ENCODE measurements around the gene RLF. TPM values are rescaled to one million over a fixed set of nuclear protein-coding genes. Genes with fewer than 3 reads are reported as not detected.
A peak's percentile ranks its signal among the peaks of the same experiment; 100 is the strongest.

The RLF gene
- polyA plus RNA-seq, 1 experiment: 11.0 TPM

DNA sequence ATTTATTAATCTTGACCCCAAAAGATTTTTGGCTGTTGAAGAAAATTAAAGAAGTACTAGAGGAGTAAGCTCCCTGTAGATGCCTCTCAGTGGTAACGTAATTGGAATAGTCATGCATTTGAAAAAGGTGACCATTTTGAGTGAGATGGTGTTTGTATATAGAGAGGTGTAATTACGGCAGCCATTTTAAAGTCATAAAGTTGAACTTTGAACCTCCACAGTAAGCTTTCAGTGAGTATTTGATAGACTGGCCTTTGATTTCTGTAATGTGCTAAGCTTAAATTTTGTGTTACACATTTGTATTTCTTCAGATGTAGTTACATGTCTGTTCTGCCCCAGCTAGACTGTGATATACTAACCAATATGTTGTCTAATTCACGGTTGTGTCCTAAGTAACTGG lies 65.0 kb downstream of the RLF start:
- CTCF ChIA-PET: interaction anchor here (0.9 to 2.9 kb wide), 6 partner anchors 10 to 113 kb away, joined by 3 to 11 read pairs (median 7); no protein-coding TSS in a partner anchor
- DNase-seq (ENCODE audit: low read depth, low spot score): no peak
- Histone ChIP-seq H3K4me3 (ENCODE audit: low read depth, low read length) (no peak overlapping the region), H3K9me3 (ENCODE audit: control insufficient read depth, insufficient read depth, low read length) (no peaks in the 10 kb centered on the region), H3K27ac (ENCODE audit: low read depth, low read length) (no peak overlapping the region), H3K27me3 (ENCODE audit: control insufficient read depth, insufficient read depth, low read length) (no peaks in the 10 kb centered on the region)
- POLR2A ChIA-PET: no interaction called here
- TF ChIP-seq, protein P1, sequence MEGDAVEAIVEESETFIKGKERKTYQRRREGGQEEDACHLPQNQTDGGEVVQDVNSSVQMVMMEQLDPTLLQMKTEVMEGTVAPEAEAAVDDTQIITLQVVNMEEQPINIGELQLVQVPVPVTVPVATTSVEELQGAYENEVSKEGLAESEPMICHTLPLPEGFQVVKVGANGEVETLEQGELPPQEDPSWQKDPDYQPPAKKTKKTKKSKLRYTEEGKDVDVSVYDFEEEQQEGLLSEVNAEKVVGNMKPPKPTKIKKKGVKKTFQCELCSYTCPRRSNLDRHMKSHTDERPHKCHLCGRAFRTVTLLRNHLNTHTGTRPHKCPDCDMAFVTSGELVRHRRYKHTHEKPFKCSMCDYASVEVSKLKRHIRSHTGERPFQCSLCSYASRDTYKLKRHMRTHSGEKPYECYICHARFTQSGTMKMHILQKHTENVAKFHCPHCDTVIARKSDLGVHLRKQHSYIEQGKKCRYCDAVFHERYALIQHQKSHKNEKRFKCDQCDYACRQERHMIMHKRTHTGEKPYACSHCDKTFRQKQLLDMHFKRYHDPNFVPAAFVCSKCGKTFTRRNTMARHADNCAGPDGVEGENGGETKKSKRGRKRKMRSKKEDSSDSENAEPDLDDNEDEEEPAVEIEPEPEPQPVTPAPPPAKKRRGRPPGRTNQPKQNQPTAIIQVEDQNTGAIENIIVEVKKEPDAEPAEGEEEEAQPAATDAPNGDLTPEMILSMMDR (IDR thresholded peaks at IDR 0.05; ENCODE audit: low read depth, low read length): no peak

DNA sequence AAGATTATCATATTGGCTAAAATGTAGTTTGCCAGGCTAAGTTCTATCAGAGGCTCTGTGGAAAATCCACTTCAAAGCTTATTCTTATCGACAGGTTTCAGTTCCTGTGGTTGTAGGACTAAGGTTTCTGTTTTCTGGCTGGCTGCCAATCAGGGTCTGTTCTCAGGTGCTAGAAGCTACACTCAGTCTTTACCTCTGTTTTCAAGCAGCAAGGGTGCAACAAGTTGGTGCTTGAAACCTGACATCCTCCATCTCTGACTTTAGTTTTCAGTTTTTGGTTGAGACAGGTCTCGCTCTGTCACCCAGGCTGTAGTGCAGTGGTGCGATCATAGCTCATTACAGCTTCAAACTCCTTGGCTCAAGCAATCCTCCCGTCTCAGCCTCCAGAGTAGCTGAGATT lies 71.3 kb downstream of the RLF start:
- no peak overlapping the region for H3K27ac ChIP-seq (ENCODE audit: low read depth, low read length)
- no peak overlapping the region for H3K4me3 ChIP-seq (ENCODE audit: low read depth, low read length)
- ChIA-PET POLR2A (no interaction called here), CTCF (interaction anchor here (1.2 to 1.4 kb wide), 2 partner anchors 88 to 106 kb away, joined by 3 read pairs; no protein-coding TSS in a partner anchor)
- no peaks in the 10 kb centered on the region for H3K27me3 ChIP-seq (ENCODE audit: control insufficient read depth, insufficient read depth, low read length)
- H3K9me3 ChIP-seq (ENCODE audit: control insufficient read depth, insufficient read depth, low read length): no peaks in the 10 kb centered on the region
- TF ChIP-seq, protein P1 (IDR thresholded peaks at IDR 0.05; ENCODE audit: low read depth, low read length): no peak
- no peak for DNase-seq (ENCODE audit: low read depth, low spot score)

- DNase-seq (ENCODE audit: low read depth, low spot score): no peak
- CTCF ChIA-PET: interaction anchor here (0.6 to 1.7 kb wide), 5 partner anchors 56 to 107 kb away, joined by 3 to 7 read pairs (median 4); no protein-coding TSS in a partner anchor
- H3K4me3 ChIP-seq (ENCODE audit: low read depth, low read length): no peak overlapping the region
- H3K27me3 ChIP-seq (ENCODE audit: control insufficient read depth, insufficient read depth, low read length): no peaks in the 10 kb centered on the region
- TF ChIP-seq, protein P1 (IDR thresholded peaks at IDR 0.05; ENCODE audit: low read depth, low read length): no peak
- POLR2A ChIA-PET: no interaction called here
- no peaks in the 10 kb centered on the region; the same call in 1 of the 2 replicates for H3K9me3 ChIP-seq (ENCODE audit: control insufficient read depth, insufficient read depth, low read length)
- H3K27ac ChIP-seq (ENCODE audit: low read depth, low read length): no peak overlapping the region
These were observed 78.4 kb downstream of the RLF start for GRCh38 chr1:40239626-40240025.

- CTCF ChIA-PET: interaction anchor here (1.2 to 1.7 kb wide), 3 partner anchors 75 to 97 kb away, joined by 3 to 7 read pairs (median 4); no protein-coding TSS in a partner anchor
- no peaks in the 10 kb centered on the region for H3K27me3 ChIP-seq (ENCODE audit: control insufficient read depth, insufficient read depth, low read length)
- POLR2A ChIA-PET: no interaction called here
- no peaks in the 10 kb centered on the region; the same call in 1 of the 2 replicates for H3K9me3 ChIP-seq (ENCODE audit: control insufficient read depth, insufficient read depth, low read length)
- DNase-seq (ENCODE audit: low read depth, low spot score): no peak
- no peak overlapping the region for H3K27ac ChIP-seq (ENCODE audit: low read depth, low read length)
- TF ChIP-seq, protein P1 (IDR thresholded peaks at IDR 0.05; ENCODE audit: low read depth, low read length): no peak
- H3K4me3 ChIP-seq (ENCODE audit: low read depth, low read length): no peak overlapping the region
These were observed 79.2 kb downstream of the RLF start for GRCh38 chr1:40240390-40240789.

DNA sequence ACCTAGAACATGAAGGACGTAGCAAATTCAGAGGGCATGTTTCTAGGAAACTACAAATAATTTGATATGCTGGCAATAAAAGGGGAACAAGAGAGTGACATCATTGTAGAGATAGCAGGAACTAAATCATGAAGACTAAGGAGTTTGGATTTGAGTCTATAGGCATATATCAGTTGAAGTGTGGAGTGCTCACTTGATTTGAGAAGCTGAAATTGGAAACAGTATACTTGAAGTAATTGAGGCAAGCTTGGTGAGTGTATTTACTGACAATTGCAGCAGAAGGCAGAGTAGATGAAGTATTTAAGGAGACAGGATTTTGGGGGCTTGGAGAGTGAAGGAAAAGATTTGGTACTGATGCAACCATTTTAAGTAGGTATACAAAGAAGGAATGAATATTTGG lies 80.2 kb downstream of the RLF start:
- TF ChIP-seq, protein P1 (IDR thresholded peaks at IDR 0.05; ENCODE audit: low read depth, low read length): no peak
- no peak overlapping the region for H3K4me3 ChIP-seq (ENCODE audit: low read depth, low read length)
- no peaks in the 10 kb centered on the region for H3K27me3 ChIP-seq (ENCODE audit: control insufficient read depth, insufficient read depth, low read length)
- peak overlapping the region; percentile 21 for H3K27ac ChIP-seq (ENCODE audit: low read depth, low read length)
- POLR2A ChIA-PET: interaction anchor here (0.6 to 1.0 kb wide), 2 partner anchors 17 kb away, joined by 3 to 4 read pairs; partner anchors contain the start of gene ZMPSTE24
- CTCF ChIA-PET: interaction anchor here (0.6 to 1.4 kb wide), 3 partner anchors 16 to 164 kb away, joined by 3 to 5 read pairs (median 3); no protein-coding TSS in a partner anchor
- no peak for DNase-seq (ENCODE audit: low read depth, low spot score)
- H3K9me3 ChIP-seq (ENCODE audit: control insufficient read depth, insufficient read depth, low read length): no peaks in the 10 kb centered on the region; the same call in 1 of the 2 replicates

Data from AG04450 (cell line).